OCI-LY1 (cell line): Measurements from ENCODE around the gene TMEM184B.

Source experiments
- EZH2 ChIP-seq: fragments of 200-600 bp; sonication (generic), shearing (Covaris generic); IDR thresholded peaks from 2 replicates; pipeline ENCODE4 v1.8.0; 2017; ENCODE audit warnings: borderline replicate concordance, mixed run types, mild to moderate bottlenecking, antibody characterized with exemption, low read length, moderate library complexity, mixed read lengths
- TF ChIP-seq, protein P1 (sequence below): fragments of 200-600 bp; sonication (generic), shearing (Covaris generic); IDR thresholded peaks from 2 replicates; pipeline ENCODE4 v1.5.1; 2017; ENCODE audit warnings: mild to moderate bottlenecking, antibody characterized with exemption, low read length, moderate library complexity, mixed read lengths

- TF ChIP-seq, protein P1, sequence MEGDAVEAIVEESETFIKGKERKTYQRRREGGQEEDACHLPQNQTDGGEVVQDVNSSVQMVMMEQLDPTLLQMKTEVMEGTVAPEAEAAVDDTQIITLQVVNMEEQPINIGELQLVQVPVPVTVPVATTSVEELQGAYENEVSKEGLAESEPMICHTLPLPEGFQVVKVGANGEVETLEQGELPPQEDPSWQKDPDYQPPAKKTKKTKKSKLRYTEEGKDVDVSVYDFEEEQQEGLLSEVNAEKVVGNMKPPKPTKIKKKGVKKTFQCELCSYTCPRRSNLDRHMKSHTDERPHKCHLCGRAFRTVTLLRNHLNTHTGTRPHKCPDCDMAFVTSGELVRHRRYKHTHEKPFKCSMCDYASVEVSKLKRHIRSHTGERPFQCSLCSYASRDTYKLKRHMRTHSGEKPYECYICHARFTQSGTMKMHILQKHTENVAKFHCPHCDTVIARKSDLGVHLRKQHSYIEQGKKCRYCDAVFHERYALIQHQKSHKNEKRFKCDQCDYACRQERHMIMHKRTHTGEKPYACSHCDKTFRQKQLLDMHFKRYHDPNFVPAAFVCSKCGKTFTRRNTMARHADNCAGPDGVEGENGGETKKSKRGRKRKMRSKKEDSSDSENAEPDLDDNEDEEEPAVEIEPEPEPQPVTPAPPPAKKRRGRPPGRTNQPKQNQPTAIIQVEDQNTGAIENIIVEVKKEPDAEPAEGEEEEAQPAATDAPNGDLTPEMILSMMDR = no peak
- no peak for TF ChIP-seq EZH2
Measured at GRCh38 chr22:38239101-38239761, 33.6 kb downstream of the TMEM184B start.
